ENCODE results near the gene CRYL1.

GRCh38 chr13:20366056-20366455, 159.6 kb downstream of the CRYL1 start:
- TF ChIP-seq CTCF (conservative IDR thresholded peaks at IDR 0.05; ENCODE audit: low read depth, low read length) = no peak
- no peak for TF ChIP-seq POLR2A (IDR thresholded peaks at IDR 0.05; ENCODE audit: low read depth, low read length)
- no peak for TF ChIP-seq USF2 (IDR thresholded peaks at IDR 0.05; ENCODE audit: low read depth, low read length)
- no peak for TF ChIP-seq MAFK (IDR thresholded peaks at IDR 0.05; ENCODE audit: low read depth, low read length)
- TF ChIP-seq RFX5 (IDR thresholded peaks at IDR 0.05; ENCODE audit: low read depth, low read length) = no peak
- no peak for TF ChIP-seq SMC3 (IDR thresholded peaks at IDR 0.05; ENCODE audit: low read depth, low read length)
